ENCODE results near the gene QPCTL.

GRCh38 chr19:45733160-45733810 is 40.8 kb downstream of the QPCTL start, which contains the start of gene MEIOSIN:
- TF ChIP-seq SUZ12 (IDR thresholded peaks at IDR 0.05; ENCODE audit: extremely low read depth, insufficient read depth, insufficient read length) (no peak), ZNF274 (IDR thresholded peaks at IDR 0.05; ENCODE audit: low read depth, low read length) (no peak), YY1 (IDR thresholded peaks at IDR 0.05; ENCODE audit: insufficient read depth, insufficient read length) (no peak)
